ENCODE measurements around the gene NCKAP5L. TPM values are rescaled to one million over a fixed set of nuclear protein-coding genes. Genes with fewer than 3 reads are reported as not detected.
"Not testable (repeated sequence)": the region's sequence is repeated elsewhere in the genome, so short reads cannot be mapped to it uniquely, and the experiment has no call there.

The NCKAP5L gene
- total RNA-seq, 4 donors from 2014 or later = 15.0 to 30.5 (median 23.0) TPM

GRCh38 chr12:49776858-49777257 lies 51.4 kb downstream of the NCKAP5L start:
- Histone ChIP-seq H3K9me3 (no peaks in the 10 kb centered on the region), H3K36me3 (no peaks in the 10 kb centered on the region), H3K4me1 (peaks cover 0 to 16% (median 6%) of the 10 kb centered on the region in 4 donors), H3K27me3 (peaks cover 0 to 7% (median 0%) of the 10 kb centered on the region in 4 donors), H3K4me3 (no peak overlapping the region), H3K27ac (replicated peaks in 1 of 4) (no peak overlapping the region)
- DNase-seq (ENCODE audit: extremely low spot score) = no peak
- WGBS = 82% methylated on average over 5 of the region's 5 CpGs
- intact Hi-C loops (cut with DNase I) = loop anchor here (5.0 to 10.0 kb wide), 2 partner anchors 60 to 188 kb away; partner anchors contain the start of gene AQP5
- TF ChIP-seq POLR2A (IDR thresholded peaks at IDR 0.05; ENCODE audit: low read depth) (no peak), EP300 (IDR thresholded peaks at IDR 0.05) (no peak), CTCF (IDR thresholded peaks at IDR 0.05) (no peak), POLR2AphosphoS5 (IDR thresholded peaks at IDR 0.05) (no peak)

GRCh38 chr12:49776413-49776812 lies 51.8 kb downstream of the NCKAP5L start:
- TF ChIP-seq CTCF (IDR thresholded peaks at IDR 0.05) = peak; percentile 64 to 80 (median 79)
- TF ChIP-seq POLR2A (IDR thresholded peaks at IDR 0.05; ENCODE audit: low read depth) = no peak
- peak; percentile 19 to 38 for TF ChIP-seq POLR2AphosphoS5 (IDR thresholded peaks at IDR 0.05)
- TF ChIP-seq EP300 (IDR thresholded peaks at IDR 0.05) = no peak
- Histone ChIP-seq H3K4me1 (peaks cover 0 to 16% (median 6%) of the 10 kb centered on the region in 4 donors), H3K27me3 (peaks cover 0 to 7% (median 0%) of the 10 kb centered on the region in 4 donors), H3K4me3 (no peak overlapping the region), H3K9me3 (no peaks in the 10 kb centered on the region), H3K27ac (replicated peaks in 1 of 4) (no peak overlapping the region), H3K36me3 (no peaks in the 10 kb centered on the region)
- DNase-seq (ENCODE audit: extremely low spot score) = no peak
- intact Hi-C loops (cut with DNase I) = loop anchor here (5.0 to 10.0 kb wide), 2 partner anchors 61 to 188 kb away; partner anchors contain the start of gene AQP5
- 14% methylated on average over 7 of the region's 7 CpGs for WGBS

- DNase-seq (ENCODE audit: extremely low spot score); H3K27ac ChIP-seq (replicated peaks in 1 of 4); H3K9me3 ChIP-seq; H3K36me3 ChIP-seq; H3K4me3 ChIP-seq; H3K27me3 ChIP-seq: not testable (repeated sequence)
- WGBS = 89% methylated on average over 7 of the region's 7 CpGs
- intact Hi-C loops (cut with DNase I) = loop anchor here (10.0 kb wide), 1 partner anchor 192 kb away; the partner anchor contains the start of gene AQP5
- H3K4me1 ChIP-seq = peaks cover 0 to 13% (median 5%) of the 10 kb centered on the region in 4 donors
Observed at GRCh38 chr12:49773102-49773501, 55.1 kb downstream of the NCKAP5L start.

GRCh38 chr12:49767333-49767732 lies 60.9 kb downstream of the NCKAP5L start:
- 86% methylated on average over 4 of the region's 4 CpGs for WGBS
- Histone ChIP-seq H3K4me3 (no peak overlapping the region), H3K27ac (replicated peaks in 1 of 4) (no peak overlapping the region), H3K27me3 (no peaks in the 10 kb centered on the region), H3K4me1 (peaks cover 0 to 12% (median 5%) of the 10 kb centered on the region in 4 donors), H3K9me3 (no peaks in the 10 kb centered on the region), H3K36me3 (peaks cover 13 to 31% (median 26%) of the 10 kb centered on the region in 4 donors)
- TF ChIP-seq POLR2A (IDR thresholded peaks at IDR 0.05; ENCODE audit: low read depth) (no peak), CTCF (IDR thresholded peaks at IDR 0.05) (no peak), EP300 (IDR thresholded peaks at IDR 0.05) (no peak), POLR2AphosphoS5 (IDR thresholded peaks at IDR 0.05) (no peak)
- intact Hi-C loops (cut with DNase I) = no loop called here
- DNase-seq (ENCODE audit: extremely low spot score) = no peak

- TF ChIP-seq POLR2AphosphoS5 (IDR thresholded peaks at IDR 0.05) (no peak), POLR2A (IDR thresholded peaks at IDR 0.05; ENCODE audit: low read depth) (no peak), CTCF (IDR thresholded peaks at IDR 0.05) (no peak), EP300 (IDR thresholded peaks at IDR 0.05) (no peak)
- Histone ChIP-seq H3K36me3 (peaks cover 18 to 43% (median 39%) of the 10 kb centered on the region in 4 donors), H3K4me1 (peaks cover 0 to 12% (median 5%) of the 10 kb centered on the region in 4 donors), H3K9me3 (no peaks in the 10 kb centered on the region), H3K4me3 (no peak overlapping the region), H3K27me3 (no peaks in the 10 kb centered on the region), H3K27ac (replicated peaks in 1 of 4) (no peak overlapping the region)
- WGBS = 92% methylated on average over 8 of the region's 8 CpGs
- intact Hi-C loops (cut with DNase I) = no loop called here
- DNase-seq (ENCODE audit: extremely low spot score) = no peak
Observed at GRCh38 chr12:49766115-49766455, 62.1 kb downstream of the NCKAP5L start.

Measured in esophagus muscularis mucosa (tissue), 4 donors.